K562 (cell line): ENCODE results near the gene FGD6.

Experiments used
- HNRNPLL ChIP-seq: fragments of 200-400 bp; formaldehyde crosslinking; IDR thresholded peaks from 2 replicates; pipeline ENCODE4 v1.6.1; 2017; ENCODE audit warnings: low read length, low read depth, mild to moderate bottlenecking; ENCODE audit not compliant: poor library complexity, severe bottlenecking
- POLR2AphosphoS5 ChIP-seq: IDR thresholded peaks from 2 replicates; pipeline ENCODE4 v1.6.1; 2011; ENCODE audit warnings: mild to moderate bottlenecking, low read depth, low read length, moderate library complexity; ENCODE audit not compliant: control insufficient read depth, insufficient read depth
- TBP ChIP-seq: optimal IDR thresholded peaks from 2 replicates; pipeline ENCODE3; 2011; ENCODE audit warnings: low read depth, low read length, improper control_type of control experiment
- ZBTB8A ChIP-seq: fragments of 450-650 bp; IDR thresholded peaks from 2 replicates; pipeline ENCODE4 v1.6.1; 2018; ENCODE audit warnings: mild to moderate bottlenecking, moderate library complexity; ENCODE audit not compliant: partially characterized antibody
- ZNF384 ChIP-seq: IDR thresholded peaks from 2 replicates; pipeline ENCODE4 v1.6.1; 2012; ENCODE audit warnings: low read depth, low read length, improper control_type of control experiment

GRCh38 chr12:95203487-95204030 is 13.7 kb downstream of the FGD6 start:
- TF ChIP-seq POLR2AphosphoS5 (no peak), TBP (no peak), ZNF384 (no peak), HNRNPLL (no peak), ZBTB8A (no peak)
